Smooth muscle cell (in vitro differentiated cells): ENCODE data around the gene FRMPD2. TPM values are rescaled to one million over a fixed set of nuclear protein-coding genes. Genes with fewer than 3 reads are reported as not detected.
"Not testable (repeated sequence)": the region's sequence is repeated elsewhere in the genome, so short reads cannot be mapped to it uniquely, and the experiment has no call there.

ENCODE experiments used
- DNase-seq: peaks from one replicate; lab custom pipeline; 2025; ENCODE audit not compliant: unreplicated experiment; lab: John Stamatoyannopoulos, UW
- H2AFZ ChIP-seq: fragments of 200-600 bp; sonication (generic); 2 replicates; pipeline ENCODE4 v1.6.0; 2016; ENCODE audit warnings: antibody characterized with exemption, low read depth, mild to moderate bottlenecking
- H3F3A ChIP-seq: fragments of 200-600 bp; sonication (generic); 2 replicates; pipeline ENCODE4 v1.6.0; 2017; ENCODE audit warnings: antibody characterized with exemption, low read depth
- H3K27ac ChIP-seq: fragments of 200-600 bp; sonication (generic); 2 replicates; pipeline ENCODE4 v1.5.1; 2016; ENCODE audit warnings: low read depth, mild to moderate bottlenecking
- H3K27me3 ChIP-seq: fragments of 200-600 bp; sonication (generic); 2 replicates; pipeline ENCODE4 v1.6.1; 2016; ENCODE audit warnings: low read depth, mild to moderate bottlenecking
- H3K36me3 ChIP-seq: fragments of 200-600 bp; sonication (generic); 2 replicates; pipeline ENCODE4 v1.5.1; 2016; ENCODE audit warnings: low read depth
- H3K4me1 ChIP-seq: fragments of 200-600 bp; sonication (generic); 2 replicates; pipeline ENCODE4 v1.5.1; 2016; ENCODE audit warnings: low read depth
- H3K4me2 ChIP-seq: fragments of 200-600 bp; sonication (generic); 2 replicates; pipeline ENCODE4 v1.6.0; 2016; ENCODE audit warnings: mild to moderate bottlenecking
- H3K4me3 ChIP-seq: fragments of 200-600 bp; sonication (generic); 2 replicates; pipeline ENCODE4 v1.5.1; 2016; ENCODE audit warnings: mild to moderate bottlenecking
- H3K79me2 ChIP-seq: fragments of 200-600 bp; sonication (generic); 2 replicates; pipeline ENCODE4 v1.6.0; 2016; ENCODE audit warnings: low read depth, mild to moderate bottlenecking
- H3K9ac ChIP-seq: fragments of 200-600 bp; sonication (generic); 2 replicates; pipeline ENCODE4 v1.6.0; 2016; ENCODE audit warnings: low read depth
- H3K9me3 ChIP-seq: fragments of 200-600 bp; sonication (generic); replicated peaks from 2 replicates; pipeline ENCODE4 v1.5.1; 2016; ENCODE audit warnings: low read depth
- H4K20me1 ChIP-seq: fragments of 200-600 bp; sonication (generic); 2 replicates; pipeline ENCODE4 v1.6.0; 2016; ENCODE audit warnings: low read depth
- CTCF ChIP-seq: fragments of 200-600 bp; sonication (generic); IDR thresholded peaks from 2 replicates; pipeline ENCODE4 v1.5.1; 2017; ENCODE audit warnings: borderline replicate concordance, mild to moderate bottlenecking, antibody characterized with exemption; ENCODE audit not compliant: insufficient read depth, poor library complexity, severe bottlenecking
- WGBS: methylation state at CpG from one replicate; pipeline ENCODE4 v1.1.7; 2016; ENCODE audit warnings: low lambda C conversion rate; 5-methylcytosine and 5-hydroxymethylcytosine counted together
- polyA plus RNA-seq: library from polyadenylated mRNA; unstranded; fragments of >200 nt; fragmentation: Nextera tagmentation; extraction: Ambion mirVana; gene quantifications from 2 replicates; pipeline ENCODE4 v1.2.1, GENCODE V29; 2016
- total RNA-seq: library from RNA; depleted of rRNA; stranded (reverse); fragments of >200 nt; gene quantifications from 2 replicates; pipeline ENCODE4 v1.2.3, GENCODE V29; 2014

Gene FRMPD2
- total and polyA plus RNA-seq, 2 experiments from 2014 or later = 0.18 TPM; not detected in 1

DNA sequence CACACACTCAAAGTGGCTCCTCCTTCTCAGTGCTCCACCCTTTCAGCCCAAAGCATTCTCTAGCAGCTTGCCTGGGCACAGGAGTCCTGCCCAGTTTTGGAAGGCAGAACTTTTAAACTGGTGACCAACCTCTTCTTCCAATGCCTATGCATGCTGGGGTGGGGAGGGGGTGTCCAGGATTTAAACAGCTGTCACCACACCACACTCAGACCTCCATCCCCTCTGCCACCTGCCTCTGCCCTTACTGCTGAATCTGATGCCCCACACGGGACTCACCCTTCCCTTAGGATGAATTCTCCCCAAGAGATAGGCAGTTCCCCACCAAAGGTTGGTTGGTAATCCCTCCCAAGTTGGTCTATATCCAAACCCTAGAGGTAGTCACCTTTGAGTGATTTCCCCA lies 50.2 kb downstream of the FRMPD2 start:
- Histone ChIP-seq H3K27ac (no peak overlapping the region), H3K4me1 (no peaks in the 10 kb centered on the region), H3F3A (peaks cover 4% of the 10 kb centered on the region), H3K79me2 (no peaks in the 10 kb centered on the region), H3K27me3 (no peaks in the 10 kb centered on the region), H4K20me1 (no peaks in the 10 kb centered on the region), H3K4me3 (no peak overlapping the region), H3K9ac (no peak overlapping the region), H2AFZ (no peak overlapping the region), H3K4me2 (peak overlapping the region; percentile 23), H3K36me3 (no peaks in the 10 kb centered on the region), H3K9me3 (no peaks in the 10 kb centered on the region)
- DNase-seq = no peak
- 94% methylated on average over 1 of the region's 1 CpG for WGBS
- TF ChIP-seq CTCF = no peak

- Histone ChIP-seq H3K27me3 (no peaks in the 10 kb centered on the region), H3K27ac (no peak overlapping the region), H3K36me3 (no peaks in the 10 kb centered on the region), H2AFZ (no peak overlapping the region), H3K9me3 (no peaks in the 10 kb centered on the region), H3K4me1 (no peaks in the 10 kb centered on the region), H3K79me2 (no peaks in the 10 kb centered on the region), H4K20me1 (no peaks in the 10 kb centered on the region), H3K4me3 (no peak overlapping the region), H3K4me2 (no peak overlapping the region), H3K9ac (no peak overlapping the region), H3F3A (peaks cover 4% of the 10 kb centered on the region)
- DNase-seq = no peak
- no peak for TF ChIP-seq CTCF
These were observed 52.7 kb downstream of the FRMPD2 start for GRCh38 chr10:48221814-48222213.

DNA sequence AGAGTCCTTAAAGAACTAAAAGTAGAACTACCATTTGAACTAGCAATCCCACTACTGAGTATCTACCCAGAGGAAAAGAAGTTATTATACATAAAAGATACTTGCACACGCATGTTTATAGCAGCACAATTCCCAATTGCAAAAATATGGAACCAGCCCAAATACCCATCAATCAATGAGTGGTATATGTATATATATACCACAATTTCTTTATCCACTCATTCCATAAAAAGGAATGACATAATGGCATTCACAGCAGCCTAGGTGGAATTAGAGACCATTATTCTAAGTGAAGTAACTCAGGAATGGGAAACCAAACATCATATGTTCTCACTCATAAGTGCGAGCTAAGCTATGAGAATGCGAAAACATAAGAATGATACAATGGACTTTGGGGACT lies 53.5 kb downstream of the FRMPD2 start:
- 56% methylated on average over 3 of the region's 3 CpGs for WGBS
- H3K27ac ChIP-seq, DNase-seq, H3K4me2 ChIP-seq, H3K79me2 ChIP-seq, H3K36me3 ChIP-seq, H3K4me3 ChIP-seq, H3K4me1 ChIP-seq, H2AFZ ChIP-seq, H4K20me1 ChIP-seq, H3K27me3 ChIP-seq, H3K9me3 ChIP-seq, H3F3A ChIP-seq, H3K9ac ChIP-seq: not testable (repeated sequence)

DNA sequence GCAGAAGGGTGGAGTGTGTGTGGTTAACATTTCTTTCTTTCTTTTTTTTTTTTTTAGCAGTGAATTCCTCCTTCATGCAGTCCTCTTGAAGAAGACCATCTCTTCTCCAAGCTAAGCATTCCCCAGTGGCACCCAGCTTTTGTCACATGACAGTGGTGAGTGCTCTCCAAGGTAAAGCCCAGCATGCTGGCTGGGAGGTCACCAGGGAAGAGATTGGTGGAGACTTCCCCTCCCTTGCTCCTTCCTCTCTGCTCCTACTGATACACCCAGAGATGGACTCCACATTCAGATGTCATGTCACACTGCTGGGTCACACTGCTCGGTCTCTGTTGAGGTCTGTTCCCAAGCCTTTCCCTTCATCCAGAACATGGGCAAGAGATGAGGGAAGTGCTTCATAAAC lies 55.3 kb downstream of the FRMPD2 start:
- Histone ChIP-seq H3K4me2 (no peak overlapping the region), H3K27ac (no peak overlapping the region), H3K4me3 (no peak overlapping the region), H3K36me3 (no peaks in the 10 kb centered on the region), H3F3A (no peaks in the 10 kb centered on the region), H4K20me1 (no peaks in the 10 kb centered on the region), H2AFZ (no peak overlapping the region), H3K79me2 (no peaks in the 10 kb centered on the region), H3K9me3 (no peaks in the 10 kb centered on the region), H3K27me3 (peaks cover under 1% of the 10 kb centered on the region), H3K9ac (no peak overlapping the region), H3K4me1 (no peaks in the 10 kb centered on the region)
- no peak for DNase-seq
- 94% methylated on average over 1 of the region's 1 CpG for WGBS
- no peak for TF ChIP-seq CTCF
